HFF-Myc (cell line): Measurements from ENCODE around the gene DIP2A.

ENCODE experiments used
- DNase-seq: peaks from one replicate; pipeline ENCODE4 v3.0.0-alpha.2; 2011; ENCODE audit warnings: low read depth; ENCODE audit errors: extremely low read depth
- H3K4me3 ChIP-seq: replicated peaks from 2 replicates; pipeline ENCODE4 v1.5.1; 2011; ENCODE audit warnings: low read depth, mild to moderate bottlenecking, control low read depth, low read length
- TF ChIP-seq, protein P1 (sequence below): IDR thresholded peaks from 2 replicates; pipeline ENCODE4 v1.5.1; 2012; ENCODE audit warnings: mild to moderate bottlenecking, low read depth, low read length, control low read depth; ENCODE audit errors: missing control alignments

Gene DIP2A

DNA sequence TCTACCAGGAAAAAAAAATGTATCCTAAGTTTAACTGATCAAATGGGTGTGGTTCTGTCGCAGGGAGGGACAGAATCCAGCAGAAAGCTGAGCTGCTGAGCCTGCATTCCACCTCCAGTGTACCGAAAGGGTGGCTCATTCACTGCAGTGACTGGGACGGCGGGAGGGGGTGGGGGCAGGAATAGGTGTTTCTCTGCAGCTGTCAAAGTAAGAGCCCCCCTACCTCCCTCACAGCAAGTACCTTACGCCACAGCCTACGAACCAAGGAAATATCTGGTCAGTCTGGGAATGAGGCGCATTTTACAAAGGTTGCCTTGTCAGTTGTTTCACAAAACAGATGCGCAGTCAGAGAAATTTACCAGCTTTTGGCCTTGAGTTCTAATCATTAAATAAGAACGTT is 144.5 kb downstream of the DIP2A start:
- TF ChIP-seq, protein P1, sequence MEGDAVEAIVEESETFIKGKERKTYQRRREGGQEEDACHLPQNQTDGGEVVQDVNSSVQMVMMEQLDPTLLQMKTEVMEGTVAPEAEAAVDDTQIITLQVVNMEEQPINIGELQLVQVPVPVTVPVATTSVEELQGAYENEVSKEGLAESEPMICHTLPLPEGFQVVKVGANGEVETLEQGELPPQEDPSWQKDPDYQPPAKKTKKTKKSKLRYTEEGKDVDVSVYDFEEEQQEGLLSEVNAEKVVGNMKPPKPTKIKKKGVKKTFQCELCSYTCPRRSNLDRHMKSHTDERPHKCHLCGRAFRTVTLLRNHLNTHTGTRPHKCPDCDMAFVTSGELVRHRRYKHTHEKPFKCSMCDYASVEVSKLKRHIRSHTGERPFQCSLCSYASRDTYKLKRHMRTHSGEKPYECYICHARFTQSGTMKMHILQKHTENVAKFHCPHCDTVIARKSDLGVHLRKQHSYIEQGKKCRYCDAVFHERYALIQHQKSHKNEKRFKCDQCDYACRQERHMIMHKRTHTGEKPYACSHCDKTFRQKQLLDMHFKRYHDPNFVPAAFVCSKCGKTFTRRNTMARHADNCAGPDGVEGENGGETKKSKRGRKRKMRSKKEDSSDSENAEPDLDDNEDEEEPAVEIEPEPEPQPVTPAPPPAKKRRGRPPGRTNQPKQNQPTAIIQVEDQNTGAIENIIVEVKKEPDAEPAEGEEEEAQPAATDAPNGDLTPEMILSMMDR, result no peak
- no peak for DNase-seq
- no peak overlapping the region for H3K4me3 ChIP-seq

DNA sequence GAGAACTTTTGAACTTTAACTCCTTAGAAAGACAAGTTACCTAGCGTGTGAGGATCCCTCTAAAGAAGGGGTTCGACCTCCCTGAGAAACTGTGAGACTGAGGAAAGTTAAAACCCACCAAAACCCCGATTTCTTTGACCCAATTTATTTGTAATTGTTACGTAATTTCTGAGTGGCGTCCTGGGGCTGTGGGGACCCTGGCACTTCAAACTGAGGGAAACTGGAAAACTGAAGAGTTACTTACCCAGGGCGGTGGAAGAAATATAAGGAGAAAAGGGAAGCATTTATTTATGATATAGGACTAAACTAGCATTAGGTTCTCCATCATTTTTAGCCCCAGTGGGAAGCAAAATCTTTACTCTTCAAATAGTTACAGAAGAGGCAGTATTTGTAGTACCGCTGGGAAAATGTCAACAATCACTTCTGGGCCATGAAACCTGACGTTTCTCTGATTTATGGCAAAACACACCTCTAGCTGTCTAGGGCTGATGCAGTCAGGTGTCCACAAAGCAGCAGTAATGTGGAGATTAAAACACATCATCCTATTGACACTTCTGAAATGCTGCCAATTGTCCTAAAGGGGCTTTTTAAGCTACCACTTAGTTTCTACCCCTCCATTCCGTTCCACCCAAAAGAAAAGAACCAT is 145.8 kb downstream of the DIP2A start:
- TF ChIP-seq, protein P1, result no peak
- no peak for DNase-seq
- no peak overlapping the region for H3K4me3 ChIP-seq

GRCh38 chr21:46604975-46605766 is 146.5 kb downstream of the DIP2A start, which contains the start of gene S100B:
Gene S100B, minus strand, starts transcription at chr21:46605082. Its CDS starts 2,667 bp downstream, at chr21:46602415.
- no peak for DNase-seq
- no peak within 1 kb of the TSS for H3K4me3 ChIP-seq
- TF ChIP-seq, protein P1, result no peak

- DNase-seq, result no peak
- TF ChIP-seq, protein P1, result no peak
- no peak overlapping the region for H3K4me3 ChIP-seq
These were observed 147.2 kb downstream of the DIP2A start for GRCh38 chr21:46605767-46606426.

DNA sequence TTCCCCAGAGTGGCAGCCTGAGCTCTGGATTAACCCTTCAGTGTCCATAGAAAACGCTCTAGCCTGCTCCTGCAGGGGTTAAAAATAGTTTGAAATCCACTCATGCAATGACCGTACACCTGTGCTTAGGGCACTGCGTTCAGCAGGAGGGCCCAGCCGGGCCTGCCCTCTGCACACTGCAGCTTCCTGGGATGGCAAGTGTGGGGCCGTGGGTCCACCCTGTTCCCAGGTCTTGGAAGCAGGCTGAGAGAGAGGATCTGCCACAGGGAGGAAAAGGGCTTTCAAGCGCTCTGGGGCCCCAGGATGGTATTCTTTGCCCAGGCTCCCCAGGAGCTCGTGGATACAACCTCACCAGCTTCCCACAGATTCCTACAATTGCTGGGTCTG is 147.7 kb downstream of the DIP2A start:
- TF ChIP-seq, protein P1, result no peak
- no peak for DNase-seq
- H3K4me3 ChIP-seq, result no peak overlapping the region

DNA sequence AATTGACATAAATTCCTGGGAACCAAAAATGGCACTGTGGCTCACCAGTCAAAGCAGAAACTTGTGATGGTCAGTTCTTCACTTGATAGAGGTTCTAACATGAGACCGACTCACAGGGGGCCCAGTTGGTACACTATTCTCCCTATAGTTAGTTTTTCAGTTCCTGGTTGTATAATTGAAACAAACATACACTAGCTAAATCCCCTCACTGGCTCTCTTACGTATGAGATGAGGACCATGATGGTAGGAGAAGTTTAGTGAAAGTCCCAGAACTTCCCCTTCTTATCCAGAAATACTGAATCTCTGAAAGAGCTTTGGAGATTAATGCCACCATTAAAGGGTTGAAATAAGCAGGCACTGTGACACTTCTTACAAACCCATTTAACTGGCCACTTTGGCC is 148.9 kb downstream of the DIP2A start:
- no peak for DNase-seq
- TF ChIP-seq, protein P1, result no peak
- H3K4me3 ChIP-seq, result no peak overlapping the region
